Heart left ventricle (tissue), 13 donors: ENCODE results near the gene PGAM2.

ENCODE experiments used
- CTCF ChIP-seq, 12 donors: fragments of 200-600 bp; sonication (generic) in 4 of 12; IDR thresholded peaks; one replicate each; pipeline versions ENCODE4 v1.5.0 to v1.8.0; 2018 to 2022; ENCODE audit warnings: antibody characterized with exemption in 12 of 12, mild to moderate bottlenecking in 5 of 12
- POLR2A ChIP-seq, 2 donors: fragments of 450-650 bp; IDR thresholded peaks; one replicate each; pipeline ENCODE4 v1.6.1; 2017; ENCODE audit warnings: antibody characterized with exemption in 2 of 2, mild to moderate bottlenecking in 2 of 2, moderate library complexity in 2 of 2
- donor health status: ischemic (EF 13 %, LVEDD 7.1; RV severe dilation, severe dysfunction).
- donor health status: DM: no; HTN: yes; CAD: no.
- donor health status: DM: no; HTN: no; CAD: no.
- donor health status: ischemic (EF 25% LVEDD 6.9; RV normal size, moderate dysfunction).
- donor health status: ischemic (EF 25% LVEDD 5.7; RV mildly dilated, moderate dysfunction).
- donor health status: ischemic (EF 35%, LVEDD 5.7; RV mildly dilated, moderate dysfunction).
- donor health status: nonischemic (EF 11% LVEDD 7.7; RV severe dilation, severe dysfunction).
- donor health status: DM: yes; HTN: yes; CAD: no.
- donor health status: PGD.
- donor health status: ischemic (EF 29% LVEDD 5.4; RV normal size, mild dysfunction).
- donor health status: nonischemic (EF 23%, LVEDD 6.1; RV moderate dilation, normal function).

- TF ChIP-seq POLR2A (IDR thresholded peaks at IDR 0.05) (no peak), CTCF (IDR thresholded peaks at IDR 0.05) (no peak)
These were observed 21.5 kb downstream of the PGAM2 start for GRCh38 chr7:44043902-44044301.
